ENCODE results near the gene FBLN1.
"Not testable (repeated sequence)": the region's sequence is repeated elsewhere in the genome, so short reads cannot be mapped to it uniquely, and the experiment has no call there.

The FBLN1 gene

DNA sequence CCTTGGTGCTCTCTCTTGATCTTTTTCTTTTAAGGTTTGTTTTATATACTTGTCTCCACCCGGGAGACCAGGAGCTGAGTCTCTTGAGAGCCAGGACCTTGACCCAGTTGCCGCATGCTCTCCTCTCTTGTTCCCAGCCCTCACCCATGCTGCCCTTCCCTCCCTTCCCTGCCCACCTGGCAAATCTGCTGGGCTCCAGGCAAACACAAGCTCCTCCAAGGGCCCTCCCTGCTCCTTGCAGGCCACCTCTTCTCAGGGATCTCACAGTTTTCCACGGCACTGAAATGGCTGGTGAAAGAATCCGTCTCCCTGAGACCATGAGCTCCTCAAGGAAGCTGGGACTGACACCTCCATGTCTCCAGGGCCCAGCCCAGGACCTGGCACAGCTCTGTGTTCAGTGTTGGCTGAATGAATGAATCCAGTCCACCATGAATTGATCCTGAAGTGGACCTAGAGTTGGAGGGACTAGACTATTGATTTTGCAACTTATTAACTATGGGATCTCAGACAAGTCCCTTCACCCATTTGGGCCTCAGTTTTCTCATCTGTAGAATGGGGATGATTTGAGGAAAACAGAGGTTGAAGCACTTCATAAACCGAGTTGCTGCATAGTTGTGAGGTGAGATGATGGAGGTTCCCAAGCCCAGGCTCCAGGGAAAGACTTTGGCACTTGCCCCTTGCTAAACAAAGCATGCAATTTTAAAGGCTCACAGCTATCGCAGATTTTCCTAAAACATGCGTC is 25.1 kb upstream of the FBLN1 start:
- no peak for DNase-seq

DNA sequence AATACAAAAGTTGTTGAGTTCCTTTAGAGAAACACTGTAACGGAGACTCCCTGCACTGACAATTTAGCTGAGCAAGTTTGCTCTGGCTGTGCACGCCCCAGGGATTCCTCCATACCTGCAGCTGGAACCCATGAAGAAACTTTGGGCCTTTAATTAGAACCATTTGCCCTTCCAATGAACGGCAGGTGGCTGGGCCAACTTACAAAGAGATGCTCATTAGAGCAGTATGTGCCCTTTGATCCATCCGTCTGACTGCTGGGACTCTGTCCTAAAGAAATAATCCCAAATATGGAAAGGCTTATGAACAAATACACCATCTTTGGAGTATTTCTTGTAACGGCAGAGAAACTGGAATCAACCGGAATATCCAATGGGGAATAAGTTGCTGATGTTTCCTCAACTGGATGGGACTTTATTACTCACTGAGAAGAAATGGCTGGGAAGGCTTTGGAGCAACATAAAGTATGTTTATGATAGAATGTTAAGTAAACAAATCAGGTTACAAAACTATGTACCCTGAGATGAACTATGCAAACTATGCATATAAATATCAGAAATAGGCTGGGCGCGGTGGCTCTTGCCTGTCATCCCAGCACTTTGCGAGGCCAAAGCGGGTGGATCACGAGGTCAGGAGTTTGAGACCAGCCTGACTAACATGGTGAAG is 24.4 kb upstream of the FBLN1 start:
- no peak for DNase-seq

DNA sequence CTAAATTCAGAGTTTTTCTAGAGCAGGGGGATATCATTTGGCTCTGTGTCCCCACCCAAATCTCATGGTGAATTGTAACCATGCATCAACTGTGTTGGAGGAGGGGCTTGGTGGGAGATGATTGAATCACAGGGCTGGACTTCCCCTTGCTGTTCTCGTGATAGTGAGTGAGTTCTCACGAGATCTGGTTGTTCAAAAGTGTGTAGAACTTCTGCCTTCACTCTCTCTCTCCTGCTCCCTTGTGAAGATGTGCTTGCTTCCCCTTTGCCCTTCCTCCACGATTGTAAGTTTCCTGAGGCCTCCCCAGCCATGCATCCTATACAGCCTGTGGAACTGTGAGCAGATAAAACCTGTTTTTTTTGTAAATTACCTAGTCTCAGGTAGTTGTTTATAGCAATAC is 22.0 kb upstream of the FBLN1 start:
- no peak for DNase-seq

DNA sequence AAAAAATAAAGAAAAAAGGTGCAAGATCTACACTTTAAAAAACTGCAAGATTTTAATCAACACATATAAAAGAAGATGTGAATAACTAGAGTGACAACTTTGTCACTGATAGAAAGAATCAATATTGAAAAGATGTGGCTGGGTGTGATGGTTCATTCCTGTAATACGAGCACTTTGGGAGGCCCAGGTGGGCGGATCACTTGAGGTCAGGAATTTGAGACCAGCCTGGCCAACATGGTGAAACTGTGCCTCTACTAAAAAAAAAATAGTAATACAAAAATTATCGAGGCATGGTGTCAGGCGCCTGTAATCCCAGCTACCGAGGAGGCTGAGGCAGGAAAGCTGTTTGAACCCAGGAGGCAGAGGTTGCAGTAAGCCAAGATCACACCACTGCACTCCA is 21.0 kb upstream of the FBLN1 start:
- no peak for DNase-seq

DNA sequence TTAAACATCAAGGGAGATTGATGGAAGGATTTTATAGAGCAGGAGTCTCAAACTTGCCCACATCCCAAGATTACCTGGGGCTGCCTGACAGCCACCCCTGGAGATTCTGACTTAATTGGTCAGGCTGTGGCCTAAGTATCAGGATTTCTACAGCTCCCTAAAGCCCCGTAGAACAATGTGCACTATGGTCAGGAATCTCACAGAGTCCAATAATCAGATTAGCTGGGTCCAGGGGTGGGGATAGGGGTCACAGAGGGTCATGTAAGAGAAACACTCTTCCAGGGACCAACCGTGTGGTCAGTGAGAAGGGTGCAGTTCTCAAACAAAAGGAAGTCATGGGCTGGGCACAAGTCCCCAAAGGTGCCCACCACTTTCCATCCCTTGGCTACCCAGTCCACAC is 20.5 kb upstream of the FBLN1 start:
- no peak for DNase-seq

DNA sequence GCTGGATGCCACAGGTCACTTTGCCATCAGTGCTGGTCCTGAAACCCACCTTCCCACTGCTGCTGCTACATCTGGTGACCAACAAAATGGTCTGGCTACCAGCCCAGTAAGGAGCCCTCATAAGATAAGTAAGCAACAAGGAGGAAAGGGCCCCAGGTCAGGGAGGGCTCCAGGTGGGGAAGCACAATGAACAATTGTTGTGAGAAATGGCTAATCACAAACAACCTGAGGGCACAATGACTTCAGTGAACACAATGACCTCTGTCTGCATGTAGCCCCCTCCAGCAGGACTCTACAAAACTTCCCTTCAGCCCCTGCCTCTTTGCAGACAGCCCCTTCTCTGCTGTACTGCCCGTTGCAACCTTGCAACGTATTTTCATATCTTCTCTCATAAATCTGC is 19.4 kb upstream of the FBLN1 start:
- DNase-seq: no peak

DNA sequence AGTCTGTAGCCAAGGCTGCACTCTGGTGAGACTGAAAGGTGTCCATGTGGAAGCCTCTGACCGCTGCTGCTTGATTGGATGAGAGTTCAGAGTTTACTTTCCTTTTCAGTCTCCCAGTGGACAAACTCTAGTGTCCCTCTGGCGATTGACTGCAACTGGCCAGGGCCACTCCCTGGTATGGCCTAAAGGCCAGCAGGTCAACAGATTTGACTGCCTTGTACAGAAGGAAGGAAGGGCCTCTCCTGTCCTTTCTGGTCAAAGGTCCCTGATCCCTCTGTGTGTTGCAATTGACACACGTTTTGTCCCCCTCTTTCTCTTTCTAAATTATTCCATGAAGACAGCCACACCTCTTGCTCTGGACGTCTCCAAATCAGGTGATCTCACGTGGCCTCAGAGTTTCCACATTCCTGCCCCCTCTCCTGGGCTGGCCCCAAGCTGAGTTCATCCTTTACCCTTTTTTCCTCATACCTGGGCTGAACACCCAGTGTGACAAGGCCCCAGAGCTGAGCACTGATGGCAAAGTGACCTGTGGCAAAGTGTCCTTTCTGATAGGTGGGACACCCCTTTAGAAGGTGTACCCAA is 18.7 kb upstream of the FBLN1 start:
- no peak for DNase-seq

DNA sequence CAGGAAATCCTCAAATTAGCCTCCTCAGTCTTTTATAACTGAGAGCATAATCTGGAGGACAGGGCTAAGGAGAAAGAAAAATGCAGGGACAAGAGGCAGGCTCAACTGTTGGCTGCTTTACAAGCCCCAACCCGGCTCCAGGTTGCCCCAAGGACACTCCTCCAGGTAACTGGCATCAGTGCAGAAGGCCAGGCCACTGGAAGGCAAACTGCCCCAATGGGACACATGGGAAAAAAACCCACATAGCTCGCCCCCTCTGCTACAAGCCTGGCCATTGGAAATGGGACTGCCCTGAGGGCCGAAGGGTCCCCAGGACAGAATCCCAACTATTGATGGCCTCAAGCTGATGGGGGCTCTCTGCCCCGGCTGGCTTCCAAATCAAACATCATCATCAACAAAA is 17.9 kb upstream of the FBLN1 start:
- no peak for DNase-seq

DNA sequence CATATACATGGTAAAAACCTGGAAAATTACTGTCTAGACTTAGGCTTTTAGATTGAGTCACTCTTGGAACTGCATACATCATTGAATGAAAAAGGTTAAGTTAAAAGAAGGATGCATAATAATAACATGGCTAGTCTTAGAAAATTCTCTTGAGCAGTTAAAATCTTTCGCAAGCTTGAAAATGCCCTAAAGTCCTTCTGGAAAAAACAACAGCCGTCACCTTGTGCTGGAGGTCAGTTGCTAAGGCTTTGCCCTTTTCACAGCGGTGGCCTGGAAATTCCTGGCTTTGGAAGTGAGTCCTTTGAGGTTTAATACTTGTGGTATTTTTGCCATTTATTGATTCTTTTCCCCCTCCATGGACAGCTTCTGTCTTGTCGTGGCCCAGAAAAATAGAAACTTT is 17.4 kb upstream of the FBLN1 start:
- no peak for DNase-seq

DNA sequence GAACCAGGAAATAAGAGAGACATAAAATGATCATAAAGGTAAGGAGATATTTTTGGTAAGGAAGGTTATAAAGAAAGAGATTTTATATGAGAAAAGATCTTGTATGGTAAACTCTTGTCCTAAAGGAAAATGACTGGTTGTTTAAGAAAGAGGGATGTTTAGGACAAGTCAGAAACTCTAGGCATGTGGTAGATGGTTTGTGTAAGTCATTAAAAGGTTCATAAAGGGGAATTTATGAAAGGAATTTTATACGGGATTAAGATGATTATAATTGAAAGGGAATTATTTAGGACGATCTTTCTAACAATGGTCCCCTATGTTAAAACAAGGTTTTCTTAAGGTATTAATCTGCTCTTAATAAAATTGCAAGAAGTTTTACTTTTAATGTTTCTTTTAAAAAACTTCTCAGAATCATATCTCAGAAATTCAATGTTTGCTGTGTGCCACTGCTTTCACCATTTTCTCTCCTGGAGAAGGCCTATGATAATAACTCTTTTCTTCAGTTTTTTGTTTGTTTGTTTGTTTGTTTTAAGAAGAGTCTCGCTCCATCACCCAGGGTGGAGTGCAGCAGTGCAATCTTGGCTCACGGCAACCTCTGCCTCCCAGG is 13.8 kb upstream of the FBLN1 start:
- DNase-seq: no peak

DNA sequence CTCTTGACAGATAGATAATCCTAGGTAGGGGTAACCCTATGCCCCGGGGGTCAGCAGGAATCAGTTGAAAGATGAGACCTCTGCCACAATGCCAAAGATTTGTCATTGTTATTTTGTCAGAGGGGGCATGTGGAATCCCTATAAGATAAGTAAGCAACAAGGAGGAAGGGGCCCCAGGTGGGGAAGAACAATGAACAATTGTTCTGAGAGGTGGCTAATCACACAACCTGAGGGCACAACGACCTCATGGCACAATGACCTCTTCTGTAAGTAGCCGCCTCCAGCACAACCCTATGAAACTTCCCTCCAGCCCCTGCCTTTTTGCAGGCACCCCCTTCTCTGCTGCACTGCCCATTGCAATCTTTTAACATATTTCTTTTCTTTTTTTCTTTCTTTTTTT is 11.8 kb upstream of the FBLN1 start:
- DNase-seq: no peak

DNA sequence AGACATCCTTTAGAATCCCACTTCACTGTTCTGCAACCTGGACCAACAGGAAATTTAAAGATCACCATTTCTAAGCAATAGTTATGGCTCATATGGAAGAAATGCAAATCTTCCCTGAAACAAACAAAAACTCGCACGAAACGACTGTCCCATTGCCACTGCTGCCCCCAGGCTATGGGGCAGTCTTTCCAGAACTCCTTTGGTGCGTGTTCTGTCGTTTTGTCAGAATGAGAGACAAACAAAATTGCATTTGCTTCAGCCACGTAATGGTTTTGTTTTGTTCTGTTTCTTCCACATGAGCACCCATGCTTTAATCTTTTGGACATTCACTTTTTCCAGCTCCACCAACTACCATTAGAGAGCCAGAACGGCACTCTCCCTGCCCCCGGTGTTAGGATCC is 10.8 kb upstream of the FBLN1 start:
- no peak for DNase-seq

DNA sequence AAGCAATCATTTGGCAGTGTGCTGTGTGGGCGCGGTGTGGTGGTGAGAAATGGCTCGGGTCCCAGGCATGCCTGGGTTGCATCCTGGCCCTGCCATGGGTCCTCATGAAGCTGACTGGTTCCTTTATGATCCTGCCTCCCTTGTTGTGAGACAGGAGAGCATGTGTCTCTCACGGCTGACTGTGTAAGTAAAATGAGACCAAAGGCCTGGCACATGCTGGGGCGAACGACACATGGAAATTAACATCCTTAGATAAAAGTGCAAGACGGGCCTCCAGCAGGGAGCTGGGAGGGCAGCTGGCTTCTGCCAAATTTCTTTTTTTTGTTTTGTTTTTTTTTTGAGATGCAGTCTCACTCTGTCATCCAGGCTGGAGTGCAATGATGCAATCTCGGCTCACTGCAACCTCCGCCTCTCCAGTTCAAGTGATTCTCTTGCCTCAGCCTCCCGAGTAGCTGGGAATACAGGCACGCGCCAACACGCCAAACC is 9.4 kb upstream of the FBLN1 start:
- no peak for DNase-seq

DNA sequence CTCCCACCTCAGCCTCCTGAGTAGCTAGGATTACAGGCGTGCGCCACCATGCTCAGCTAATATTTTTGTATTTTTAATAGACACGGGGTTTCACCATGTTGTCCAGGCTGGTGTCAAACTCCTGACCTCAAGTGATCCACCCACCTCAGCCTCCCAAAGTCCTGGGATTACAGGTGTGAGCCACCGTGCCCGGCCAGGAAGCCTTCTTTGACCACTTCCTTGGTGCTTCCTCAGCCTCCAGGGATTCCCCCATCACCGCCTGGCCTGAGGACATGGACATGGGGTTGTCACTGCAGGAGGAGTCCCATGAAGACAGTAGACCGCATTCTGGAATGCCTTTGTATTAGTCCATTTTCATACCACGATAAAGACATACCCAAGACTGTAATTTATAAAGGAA is 8.4 kb upstream of the FBLN1 start:
- DNase-seq: not testable (repeated sequence)

DNA sequence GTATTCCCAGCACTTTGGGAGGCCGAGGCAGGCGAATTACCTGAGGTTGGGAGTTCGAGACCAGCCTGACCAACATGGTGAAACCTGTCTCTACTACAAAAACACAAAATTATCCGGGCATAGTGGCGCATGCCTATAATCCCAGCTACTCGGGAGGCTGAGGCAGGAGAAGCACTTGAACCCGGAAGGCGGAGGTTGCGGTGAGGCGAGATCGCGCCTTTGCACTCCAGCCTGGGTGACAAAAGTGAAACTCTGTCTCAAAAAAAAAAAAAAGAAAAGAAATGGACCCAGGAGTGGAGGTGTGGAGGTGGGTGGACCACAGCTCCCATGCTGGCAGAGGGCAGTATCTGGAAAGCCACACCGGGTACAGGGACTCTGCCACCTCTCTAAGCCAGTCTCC is 7.1 kb upstream of the FBLN1 start:
- not testable (repeated sequence) for DNase-seq

DNA sequence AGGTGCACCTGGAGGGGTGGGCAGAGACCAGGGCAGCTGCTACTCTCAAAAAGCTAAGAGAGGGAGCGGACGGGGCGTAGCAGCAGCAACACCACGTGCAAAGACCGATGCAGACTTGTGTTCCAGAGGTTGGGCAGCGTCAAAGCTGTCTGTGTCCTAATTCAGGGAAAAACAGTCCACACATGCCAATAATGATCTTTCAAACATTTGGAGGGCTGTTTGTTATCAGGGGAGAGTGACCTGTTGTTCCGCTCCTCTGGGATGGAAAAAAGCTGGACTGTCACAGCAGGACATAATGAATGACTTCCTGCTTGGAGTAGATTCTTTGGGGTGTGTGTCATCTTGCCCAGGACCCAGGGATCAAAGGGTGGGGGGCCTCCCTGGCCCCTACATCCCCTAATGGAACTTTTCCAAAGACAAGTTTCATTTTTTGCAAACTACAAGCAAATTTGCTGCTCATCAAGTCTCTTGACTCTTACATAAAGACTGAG is 6.2 kb upstream of the FBLN1 start:
- DNase-seq: no peak

DNA sequence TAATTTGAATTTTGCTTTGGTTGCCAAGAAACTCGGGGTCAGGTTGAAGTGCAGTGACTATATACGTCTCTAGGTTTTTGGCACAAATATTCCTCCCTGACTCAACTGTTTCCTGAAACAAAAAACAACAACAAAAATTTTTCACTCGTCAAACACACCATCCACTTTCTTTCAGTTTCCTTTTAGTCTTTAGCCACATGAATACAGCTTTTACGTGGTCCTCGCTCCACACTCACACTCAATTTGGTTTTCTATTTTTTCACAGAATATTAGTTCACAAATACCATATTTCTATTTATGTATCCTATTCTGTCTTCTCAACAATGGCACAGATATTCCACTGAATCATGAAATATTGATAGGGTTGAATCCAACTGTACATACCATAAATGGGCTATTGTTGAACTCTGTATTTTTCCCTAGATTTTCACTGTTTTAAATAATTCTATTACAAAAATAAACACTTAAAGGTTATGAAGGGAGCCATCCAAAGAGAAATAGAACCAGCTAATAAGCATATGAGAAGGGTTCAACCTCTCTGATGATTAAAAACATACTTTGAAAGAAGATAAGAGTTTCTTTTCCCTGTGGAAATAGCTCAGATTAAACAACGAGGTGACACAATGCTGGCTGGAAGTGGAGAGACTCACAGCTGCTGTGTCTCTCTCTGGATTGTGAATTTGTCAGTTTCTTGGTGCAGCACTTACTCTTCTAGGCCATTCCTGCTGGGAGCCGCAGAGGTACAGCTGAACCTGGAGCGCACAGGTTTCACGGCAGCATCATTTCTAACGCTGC is 5.1 kb upstream of the FBLN1 start:
- no peak for DNase-seq

DNA sequence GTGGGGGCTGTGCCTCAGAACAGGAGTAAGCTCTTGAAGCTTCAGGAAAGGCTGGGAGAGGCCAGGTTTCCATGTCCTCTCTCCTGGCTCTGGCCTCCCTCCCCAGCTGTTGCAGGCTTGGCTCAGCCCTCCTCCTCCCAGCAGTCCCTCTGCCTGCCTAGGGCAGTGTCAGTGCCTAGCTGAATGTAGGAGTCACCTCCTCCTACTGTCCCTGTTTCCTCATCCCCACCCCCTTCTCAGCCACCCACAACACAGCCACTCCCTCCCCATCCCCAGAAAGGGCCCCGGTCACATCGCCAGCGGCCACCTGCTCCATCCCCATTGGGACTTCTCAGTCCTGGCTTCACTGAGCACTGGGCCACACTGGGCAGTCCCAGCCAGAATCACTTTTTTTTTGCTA is 2.9 kb upstream of the FBLN1 start:
- no peak for DNase-seq

DNA sequence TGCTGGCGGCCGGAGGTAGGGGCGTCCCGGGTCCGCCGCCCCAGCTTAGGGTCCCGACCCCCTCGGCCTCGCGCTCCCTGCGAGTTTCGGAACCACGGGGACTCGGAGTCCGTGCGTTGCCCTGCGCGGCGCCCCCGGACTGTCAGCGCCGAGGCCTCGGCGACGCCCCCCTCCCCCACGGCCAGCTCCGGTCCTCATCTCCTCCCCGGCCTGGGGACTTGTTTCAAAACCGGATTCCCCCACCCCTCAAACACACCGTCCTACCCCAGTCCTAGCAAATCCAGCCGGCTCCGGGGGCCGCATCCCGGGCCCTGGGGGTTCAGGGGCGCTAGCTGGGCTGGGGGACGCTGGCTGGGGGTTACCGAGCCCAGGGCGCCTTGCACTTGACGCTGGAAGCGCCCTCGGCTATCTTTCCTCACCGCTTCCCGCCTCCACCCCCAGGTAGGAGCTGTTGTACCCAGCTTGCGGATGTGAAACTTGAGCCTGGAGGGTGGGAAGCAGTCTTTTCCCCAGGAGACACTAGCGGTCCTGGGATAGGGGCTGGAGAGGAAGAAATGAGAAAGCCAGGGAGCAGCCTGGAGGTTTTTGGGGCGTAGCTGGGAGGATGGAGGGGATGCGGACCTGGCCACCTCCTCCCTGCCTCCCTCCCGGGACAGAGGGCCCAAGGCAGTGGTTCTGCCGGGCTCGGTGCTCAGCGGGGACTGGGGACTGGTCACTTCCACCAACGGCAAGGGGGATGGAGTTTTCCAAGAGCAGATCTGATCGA is 550 bp downstream of the FBLN1 start:
- DNase-seq: no peak

DNA sequence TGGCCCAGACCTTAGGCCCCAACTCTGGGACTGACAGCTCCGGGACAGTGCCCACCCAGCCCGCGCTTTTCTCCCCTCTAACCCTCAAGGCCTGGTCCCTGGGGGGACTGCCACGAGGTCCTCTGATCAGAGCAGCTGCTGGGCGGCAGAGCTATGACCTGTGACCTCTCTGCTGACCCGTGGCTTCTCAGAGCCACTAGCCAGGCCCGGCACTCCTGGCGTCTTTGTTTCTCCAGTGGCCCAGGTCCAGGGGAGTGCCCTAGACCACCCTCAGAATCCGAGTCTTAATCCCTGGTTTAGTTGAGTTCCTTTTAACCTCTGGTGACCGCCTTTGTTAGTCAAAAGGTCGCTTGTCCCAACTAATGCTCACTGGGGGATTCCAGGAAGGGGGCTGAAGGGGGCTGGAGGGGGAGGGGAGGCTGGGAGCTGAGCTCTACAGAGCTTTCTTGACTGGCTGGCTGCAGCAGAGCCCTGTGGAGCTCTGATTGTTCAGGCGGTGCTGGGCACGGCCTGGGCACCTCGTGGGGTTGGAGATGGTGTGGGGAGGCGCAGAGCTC is 1.2 kb downstream of the FBLN1 start:
- no peak for DNase-seq
